CMK (cell line): Measurements from ENCODE around the gene VDAC2.
"Not testable (repeated sequence)": the region's sequence is repeated elsewhere in the genome, so short reads cannot be mapped to it uniquely, and the experiment has no call there.

Experiments
- DNase-seq: peaks from one replicate; pipeline ENCODE4 v3.0.0-alpha.2; 2010; ENCODE audit warnings: low read depth

VDAC2 gene

GRCh38 chr10:75199949-75200348 lies 10.6 kb upstream of the VDAC2 start:
- not testable (repeated sequence) for DNase-seq

- no peak for DNase-seq
Observed at GRCh38 chr10:75201793-75202307, 8.7 kb upstream of the VDAC2 start.

- no peak for DNase-seq
Observed at GRCh38 chr10:75202321-75203045, 8.1 kb upstream of the VDAC2 start.

GRCh38 chr10:75203046-75203620 lies 7.5 kb upstream of the VDAC2 start:
- not testable (repeated sequence) for DNase-seq

- DNase-seq: no peak
Observed at GRCh38 chr10:75203724-75204123, 6.9 kb upstream of the VDAC2 start.

- DNase-seq: no peak
Observed at GRCh38 chr10:75205908-75206307, 4.7 kb upstream of the VDAC2 start.

- not testable (repeated sequence) for DNase-seq
Observed at GRCh38 chr10:75206638-75207037, 4.0 kb upstream of the VDAC2 start.

- no peak for DNase-seq
Observed at GRCh38 chr10:75207079-75207856, 3.3 kb upstream of the VDAC2 start.

- no peak for DNase-seq
Observed at GRCh38 chr10:75207857-75208144, 2.8 kb upstream of the VDAC2 start.

GRCh38 chr10:75208181-75208580 lies 2.4 kb upstream of the VDAC2 start:
- no peak for DNase-seq

- DNase-seq: no peak
Observed at GRCh38 chr10:75209086-75209920, 1.3 kb upstream of the VDAC2 start.

GRCh38 chr10:75209921-75210281 lies 695 bp upstream of the VDAC2 start:
- peak; percentile 75 for DNase-seq

- DNase-seq: peak; percentile 32
Observed at GRCh38 chr10:75211007-75211691, 553 bp downstream of the VDAC2 start.

- DNase-seq: no peak
Observed at GRCh38 chr10:75212343-75212742, 1.7 kb downstream of the VDAC2 start.

- no peak for DNase-seq
Observed at GRCh38 chr10:75220274-75220673, 9.7 kb downstream of the VDAC2 start.

- DNase-seq: not testable (repeated sequence)
Observed at GRCh38 chr10:75221492-75221891, 10.9 kb downstream of the VDAC2 start.

- no peak for DNase-seq
Observed at GRCh38 chr10:75223507-75223906, 12.9 kb downstream of the VDAC2 start.

GRCh38 chr10:75226095-75226494 lies 15.5 kb downstream of the VDAC2 start:
- no peak for DNase-seq

- no peak for DNase-seq
Observed at GRCh38 chr10:75226656-75227055, 16.1 kb downstream of the VDAC2 start.

- DNase-seq: no peak
Observed at GRCh38 chr10:75228278-75228677, 17.7 kb downstream of the VDAC2 start.

- no peak for DNase-seq
Observed at GRCh38 chr10:75228834-75229233, 18.2 kb downstream of the VDAC2 start.

GRCh38 chr10:75229971-75230370 lies 19.4 kb downstream of the VDAC2 start:
- no peak for DNase-seq
